ENCODE results near the gene LDB2. TPM values are rescaled to one million over a fixed set of nuclear protein-coding genes. Genes with fewer than 3 reads are reported as not detected.

The LDB2 gene
- total and polyA plus RNA-seq, 2 of the 8 experiments (the other 6 are each of a cell fraction or from before 2014, with no cell fraction given) = 57.0 to 140 TPM

DNA sequence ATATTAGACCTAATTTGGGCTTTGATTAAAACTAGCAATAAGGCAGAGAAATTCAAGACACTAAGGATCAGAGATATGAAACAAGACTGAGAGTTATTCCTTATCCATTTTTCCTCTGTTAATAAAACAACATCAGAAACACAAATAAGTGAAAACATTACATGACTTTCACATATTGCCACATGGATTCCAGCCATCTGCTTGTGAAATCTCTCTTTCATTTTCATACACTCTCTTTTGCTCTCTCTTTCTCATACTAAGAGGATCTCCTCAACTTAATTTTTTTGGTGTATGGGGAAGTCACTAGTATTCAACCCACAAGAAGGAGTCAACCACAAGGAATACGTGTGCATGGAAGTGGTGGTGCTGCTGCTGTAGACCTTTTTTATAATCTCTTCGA, 183.0 kb downstream of the LDB2 start (continued):
- TF ChIP-seq RAD21 (IDR thresholded peaks at IDR 0.05 in 1 of 2, conservative IDR thresholded peaks at IDR 0.05 in 1 of 2; ENCODE audit: low read depth in 2 of 2, low read length in 2 of 2) (no peak), CHD1 (IDR thresholded peaks at IDR 0.05; ENCODE audit: low read depth, low read length) (no peak)

Measured in H1 (cell line).